Anterior cingulate cortex (tissue), 58 donors: ENCODE results near the gene SLX9.

ENCODE experiments used
- DNase-seq, 58 donors: peaks; one replicate each; lab custom pipeline; 2025; lab: John Stamatoyannopoulos, UW

SLX9 gene, protein sequence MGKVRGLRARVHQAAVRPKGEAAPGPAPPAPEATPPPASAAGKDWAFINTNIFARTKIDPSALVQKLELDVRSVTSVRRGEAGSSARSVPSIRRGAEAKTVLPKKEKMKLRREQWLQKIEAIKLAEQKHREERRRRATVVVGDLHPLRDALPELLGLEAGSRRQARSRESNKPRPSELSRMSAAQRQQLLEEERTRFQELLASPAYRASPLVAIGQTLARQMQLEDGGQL

DNA sequence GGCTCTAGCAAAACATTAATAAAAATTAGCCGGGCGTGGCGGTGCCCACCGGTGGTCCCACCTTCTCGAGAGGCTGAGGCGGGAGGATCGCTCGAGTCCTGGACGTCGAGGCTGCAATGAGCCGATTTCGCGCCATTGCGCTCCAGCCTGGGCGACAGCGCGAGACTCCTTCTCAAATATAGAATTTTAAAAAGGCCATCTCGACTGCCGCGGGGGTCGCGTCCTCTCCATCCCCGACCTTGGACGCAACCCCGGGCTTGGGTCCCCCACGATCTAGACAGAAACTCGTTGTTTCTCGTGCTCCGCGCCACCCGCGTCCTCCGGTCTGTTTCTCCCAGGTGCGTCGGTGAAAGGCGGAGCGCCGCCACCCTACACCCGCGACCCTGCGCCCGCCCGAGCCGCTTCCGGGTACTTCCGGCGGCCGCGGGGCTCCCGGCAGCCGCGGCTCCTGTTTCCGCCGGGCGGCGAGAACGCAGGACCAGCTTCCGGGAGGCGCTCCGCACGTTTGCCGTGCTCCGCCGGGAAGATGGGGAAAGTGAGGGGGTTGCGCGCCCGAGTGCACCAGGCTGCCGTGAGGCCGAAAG, at the start of gene SLX9:
Gene SLX9, plus strand, starts transcription at position 498 of the 584 bp plus-strand sequence. Its CDS starts 29 bp downstream, at position 527.
- DNase-seq: peak in 54 of 58 donors; percentile 17 to 84 (median 56)

DNA sequence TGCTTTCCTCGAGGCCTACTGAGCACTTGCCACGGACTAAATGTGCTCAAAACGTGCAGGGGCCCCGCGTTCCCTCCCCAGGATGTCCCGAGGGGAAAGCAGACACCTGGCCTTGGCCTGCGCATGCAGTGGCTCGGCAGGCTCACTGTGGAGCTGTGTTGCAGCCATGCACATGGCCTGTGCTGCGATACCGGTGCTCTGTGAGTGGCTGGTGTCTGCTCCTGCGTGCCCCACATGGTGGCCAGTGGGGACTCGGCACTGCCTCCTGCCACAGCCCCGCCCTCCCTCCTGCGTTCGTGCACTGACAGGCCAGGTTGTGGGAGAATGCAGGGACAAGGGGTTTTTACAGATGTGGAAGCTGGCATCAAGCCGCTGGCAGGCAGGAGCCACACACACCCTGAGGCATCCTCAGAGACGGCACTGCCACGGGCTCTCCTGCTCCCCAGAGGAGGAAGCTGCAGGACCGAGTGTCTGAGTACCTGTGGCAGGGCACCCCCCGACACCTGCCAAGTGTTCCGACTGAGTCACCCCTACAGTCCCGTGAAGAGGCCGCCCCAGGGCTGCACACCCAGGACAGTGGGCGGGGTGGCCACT, 49.4 kb upstream of the SLX9 start:
- DNase-seq: no peak

DNA sequence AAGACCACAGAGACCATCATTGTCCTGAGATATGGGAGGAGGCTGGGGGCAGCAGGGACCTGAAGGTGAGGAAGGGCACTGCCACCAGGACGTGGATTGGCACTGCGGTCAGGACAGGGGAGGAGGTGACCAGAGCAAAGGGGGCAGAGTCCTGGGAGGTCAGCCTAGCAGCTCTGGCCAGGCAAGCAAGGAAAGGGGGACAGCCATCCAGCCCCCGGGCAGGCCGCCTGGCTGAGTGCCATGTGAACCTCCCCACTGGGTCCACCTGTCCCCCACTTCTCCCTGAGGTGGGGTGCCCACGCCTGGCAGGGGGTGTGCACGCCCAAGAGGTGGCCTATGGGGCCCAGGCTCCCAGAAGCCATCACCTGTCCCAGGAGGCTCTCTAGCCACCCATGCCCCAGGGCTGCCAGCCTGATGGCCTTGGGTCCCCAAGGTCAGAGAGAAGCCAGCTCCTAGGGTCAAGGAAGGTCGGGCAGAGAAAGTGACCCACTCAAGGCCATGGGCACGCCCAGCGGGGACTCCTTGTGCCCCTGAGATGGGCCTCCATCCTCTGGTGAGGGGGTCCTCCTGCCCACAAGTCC, 48.8 kb upstream of the SLX9 start:
- DNase-seq: no peak

DNA sequence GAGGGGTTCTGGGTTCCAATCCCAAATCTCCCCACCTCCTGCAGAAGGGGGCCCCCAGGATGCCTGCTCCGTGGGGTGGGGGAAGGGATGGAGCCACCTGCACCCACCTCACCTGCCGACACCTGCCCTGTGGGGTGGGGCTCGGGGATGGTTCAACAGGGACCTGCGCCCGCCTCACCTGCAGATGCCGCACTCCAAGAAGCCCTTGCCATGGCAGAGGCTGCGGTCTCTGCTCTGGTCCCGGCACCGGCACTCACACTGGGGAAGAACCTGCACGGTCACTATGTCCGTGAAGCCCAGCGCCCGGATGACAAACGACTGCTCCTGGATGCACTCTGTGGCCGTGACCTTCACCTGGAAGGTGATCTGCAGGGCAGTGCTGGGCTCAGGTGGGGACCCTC, 48.2 kb upstream of the SLX9 start:
- DNase-seq: no peak

DNA sequence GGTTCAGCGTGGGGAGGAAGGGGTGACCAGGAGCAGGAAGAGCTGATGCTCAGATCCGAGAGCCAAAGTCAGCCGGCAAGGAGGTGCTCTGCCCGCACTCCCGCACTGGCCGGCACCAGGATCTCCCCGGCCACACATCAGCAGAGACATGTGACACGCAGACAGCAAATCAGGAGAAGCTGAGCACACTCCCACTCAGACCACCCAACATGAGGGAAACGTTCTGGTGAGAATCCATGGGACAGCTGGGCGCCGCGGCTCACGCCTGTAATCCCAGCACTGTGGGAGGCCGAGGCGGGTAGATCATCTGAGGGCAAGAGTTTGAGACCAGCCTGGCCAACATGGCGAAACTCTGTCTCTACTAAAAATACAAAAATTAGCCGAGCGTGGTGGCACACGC, 47.7 kb upstream of the SLX9 start:
- no peak for DNase-seq

DNA sequence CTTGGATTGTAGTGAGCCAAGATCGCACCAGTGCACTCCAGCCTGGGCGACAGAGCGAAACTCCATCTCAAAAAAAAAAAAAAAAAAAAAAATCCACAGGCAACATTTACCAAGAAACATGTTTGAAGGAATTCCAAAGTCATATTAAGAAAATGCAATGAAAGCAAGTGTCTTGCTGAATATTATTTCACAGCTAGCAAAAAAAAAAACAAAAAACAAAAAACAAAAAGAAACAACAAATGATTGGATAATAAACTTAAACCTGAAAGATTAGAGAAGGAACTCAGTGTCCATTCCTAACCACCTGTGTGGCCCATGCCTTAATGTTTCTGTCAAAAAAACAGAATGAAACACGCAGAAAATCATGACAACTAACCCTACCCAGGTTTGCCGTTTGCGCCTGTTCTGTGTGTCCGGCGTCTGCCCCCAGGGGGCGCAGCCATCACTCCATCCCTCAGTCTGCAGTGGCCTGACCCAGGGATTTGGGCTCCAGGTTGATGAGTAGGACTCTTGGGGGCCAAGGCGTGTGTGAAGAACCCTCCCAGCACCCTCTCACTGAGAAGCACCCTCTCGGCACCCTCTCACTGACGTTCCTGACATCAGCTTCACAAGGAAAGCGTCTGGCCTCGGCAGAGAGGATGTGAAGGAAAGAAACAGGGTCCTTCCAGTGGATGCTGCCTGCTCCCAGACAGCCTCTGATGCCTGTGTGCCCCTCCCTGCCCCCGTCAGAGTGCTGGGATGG, 47.1 kb upstream of the SLX9 start:
- DNase-seq: peak in 12 of 58 donors; percentile 3 to 56 (median 20)

DNA sequence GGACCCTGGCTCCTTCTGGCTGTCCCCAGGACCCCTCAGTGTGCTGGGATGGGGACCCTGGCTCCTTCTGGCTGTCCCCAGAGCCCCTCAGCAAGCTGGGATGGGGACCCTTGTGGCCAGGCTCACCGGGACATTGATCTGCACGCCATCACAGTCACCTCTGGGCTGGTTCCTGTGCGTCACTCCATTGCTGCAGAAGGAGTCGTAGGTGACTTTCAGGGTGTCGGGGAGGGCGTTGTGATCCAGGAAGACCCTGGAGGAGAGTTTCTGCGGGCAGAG, 46.6 kb upstream of the SLX9 start:
- DNase-seq: no peak

DNA sequence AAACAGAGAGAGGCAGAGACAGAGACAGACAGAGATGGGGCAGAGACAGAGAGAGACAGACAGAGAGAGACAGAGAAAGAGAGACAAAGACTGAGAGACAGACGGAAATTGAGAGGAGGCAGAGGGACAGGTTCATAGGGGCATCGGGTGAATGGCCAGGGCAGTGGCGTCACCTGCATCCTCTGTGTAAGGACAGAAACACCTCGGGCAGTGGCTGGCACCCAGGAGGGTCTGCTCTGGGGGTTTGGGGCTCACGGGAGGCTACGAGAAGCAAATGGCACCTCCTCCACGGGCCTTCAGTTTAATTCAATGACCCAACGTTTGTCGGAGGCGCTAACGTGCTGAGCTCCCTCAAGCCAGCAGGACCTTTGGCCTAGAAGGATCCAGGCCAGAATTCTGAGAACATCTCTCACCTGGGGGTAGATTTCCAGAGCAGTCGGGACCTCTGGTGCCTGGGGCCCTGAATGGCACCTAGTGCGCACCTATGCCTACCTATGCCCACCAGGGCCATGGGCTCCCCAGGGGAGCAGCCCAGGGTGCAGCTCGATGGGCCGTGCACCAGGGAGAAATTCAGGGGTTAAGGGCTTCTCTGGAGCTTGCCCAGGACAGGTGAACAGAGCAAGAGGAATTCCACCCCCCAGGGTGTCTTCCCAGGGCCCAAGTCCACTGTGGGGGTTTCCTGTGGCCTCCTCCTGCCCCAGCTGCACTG, 45.7 kb upstream of the SLX9 start:
- DNase-seq: no peak

DNA sequence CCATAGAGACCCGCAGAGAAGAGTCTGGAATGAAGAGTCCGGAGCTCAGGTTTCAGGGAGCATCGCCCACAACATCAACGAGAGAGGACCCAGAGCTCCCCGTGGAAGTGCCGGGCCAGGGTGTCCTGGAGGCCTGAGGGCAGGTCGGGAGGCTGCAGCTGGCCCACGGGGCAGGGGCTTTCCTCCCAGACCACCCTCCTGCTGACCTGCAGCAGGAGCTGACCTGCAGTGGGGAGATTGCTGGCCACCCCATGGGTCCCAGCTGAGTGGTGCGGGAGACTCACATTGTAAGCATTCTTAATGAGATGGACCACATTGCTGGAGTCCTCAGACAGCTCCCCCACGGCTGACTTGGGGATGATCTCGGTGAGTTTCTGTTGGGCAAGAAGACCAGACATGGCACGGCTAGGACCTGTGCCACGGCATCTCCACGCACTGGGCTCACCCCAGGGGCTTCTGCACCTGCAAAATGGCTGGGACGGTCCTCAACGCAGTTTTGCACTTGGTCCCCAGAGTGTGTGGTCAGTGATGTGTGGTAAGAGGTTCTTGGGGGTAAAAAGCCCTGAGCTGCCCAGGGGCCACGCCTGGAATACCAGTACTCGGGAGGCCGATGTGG, 45.0 kb upstream of the SLX9 start:
- DNase-seq: no peak

DNA sequence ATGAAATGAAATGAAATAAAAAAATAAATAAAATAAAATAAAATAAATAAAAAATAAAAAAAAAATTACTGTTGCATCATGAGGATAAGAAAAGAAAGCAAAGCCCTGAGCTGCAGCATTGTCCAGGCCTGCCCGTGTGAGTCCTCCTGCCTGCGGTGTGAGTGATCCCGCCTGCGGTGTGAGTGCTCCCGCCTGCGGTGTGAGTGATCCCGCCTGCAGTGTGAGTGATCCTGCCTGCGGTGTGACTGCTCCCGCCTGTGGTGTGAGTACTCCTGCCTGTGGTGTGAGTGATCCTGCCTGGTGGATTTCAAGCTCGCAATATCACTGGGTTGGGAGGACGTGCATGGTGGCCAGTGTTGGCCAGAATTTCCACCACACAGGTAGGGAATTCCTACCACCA, 44.0 kb upstream of the SLX9 start:
- DNase-seq: no peak

DNA sequence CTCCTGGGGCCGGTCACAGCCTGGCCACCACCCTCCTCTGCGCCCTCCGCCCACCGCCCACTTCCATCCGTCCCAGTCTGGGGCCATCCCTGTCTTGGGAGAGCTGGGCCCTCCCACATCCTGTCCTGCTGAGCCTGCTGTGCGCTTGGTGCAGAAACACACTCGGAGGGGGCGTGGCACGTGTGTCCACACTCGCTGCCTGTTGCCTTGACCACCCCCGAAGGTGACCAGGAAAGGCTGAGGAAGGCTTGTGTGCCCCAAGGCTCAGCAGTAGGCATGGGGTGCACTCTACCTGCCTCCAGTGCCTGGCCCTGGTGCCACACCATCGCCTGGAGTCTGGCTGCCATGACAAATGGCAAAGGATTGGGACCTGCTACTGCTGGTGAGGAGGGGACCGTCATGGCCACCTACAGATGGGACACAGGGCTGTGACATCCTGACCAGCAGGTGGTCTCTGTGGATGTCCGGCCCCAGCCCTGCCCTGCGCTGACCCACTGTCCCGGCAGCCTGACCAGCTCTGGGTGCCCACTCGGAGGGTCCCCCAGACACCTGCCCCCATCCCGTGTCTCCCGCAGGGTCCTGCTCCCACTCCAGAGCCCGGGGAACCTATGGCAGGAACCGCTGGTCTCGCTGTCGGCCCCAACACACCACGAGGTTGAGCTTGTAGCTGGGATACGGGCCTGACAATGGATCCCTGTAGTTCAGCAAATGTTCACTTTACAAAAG, 43.1 kb upstream of the SLX9 start:
- no peak for DNase-seq

DNA sequence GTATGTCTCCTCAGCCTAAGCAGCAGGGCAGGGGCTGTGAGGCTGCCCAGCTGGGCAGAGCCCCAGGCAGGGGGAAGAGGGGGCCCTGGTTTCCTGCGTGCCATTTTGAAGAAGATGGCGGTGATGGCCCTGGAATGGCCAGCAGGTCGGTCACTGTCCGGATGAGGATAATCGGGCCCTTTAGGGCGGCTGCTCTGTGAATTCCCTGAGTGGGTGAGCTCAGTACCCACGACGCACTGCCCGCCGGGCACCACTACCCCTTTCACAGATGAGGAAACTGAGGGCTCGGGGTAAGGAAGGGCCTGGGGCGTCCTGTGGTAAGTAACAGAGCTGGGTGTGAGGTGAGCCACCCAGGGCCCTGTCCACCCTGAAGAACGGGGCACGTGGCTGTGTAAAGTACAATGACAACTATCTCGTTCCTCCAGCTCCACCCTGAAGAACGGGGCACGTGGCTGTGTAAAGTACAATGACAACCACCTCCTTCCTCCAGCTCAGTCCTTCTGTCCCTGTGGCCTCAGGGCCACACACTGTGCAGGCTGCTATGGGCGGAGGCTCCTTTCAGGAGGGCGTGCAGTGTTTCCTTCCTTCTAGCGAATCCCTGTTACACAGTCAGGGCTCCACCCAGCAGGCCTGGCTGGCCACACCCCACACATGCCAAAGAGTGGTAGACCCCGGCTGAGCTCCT, 42.4 kb upstream of the SLX9 start:
- DNase-seq: no peak

DNA sequence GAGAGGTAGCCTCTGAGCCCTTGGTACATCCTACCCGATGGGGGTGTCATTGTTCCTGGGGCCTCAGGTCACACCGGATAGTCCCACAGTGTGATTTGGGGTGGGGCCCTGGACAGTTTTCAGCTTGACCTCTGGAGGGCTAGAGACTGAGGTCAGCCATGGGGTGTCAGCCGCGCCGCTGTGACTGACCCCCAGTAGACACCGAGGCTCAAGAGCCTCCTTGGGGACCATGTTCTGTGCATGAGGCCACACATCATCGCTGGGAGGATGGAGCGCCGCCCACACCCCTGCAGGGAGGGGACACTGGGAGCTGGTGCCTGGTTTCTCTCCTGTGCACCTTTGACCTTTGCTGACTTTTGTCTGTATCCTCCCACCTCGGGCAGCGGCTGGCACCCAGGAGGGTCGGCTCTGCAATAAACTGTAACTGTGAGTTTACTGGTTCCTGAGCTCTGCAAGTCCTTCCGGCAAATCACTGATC, 41.8 kb upstream of the SLX9 start:
- no peak for DNase-seq

DNA sequence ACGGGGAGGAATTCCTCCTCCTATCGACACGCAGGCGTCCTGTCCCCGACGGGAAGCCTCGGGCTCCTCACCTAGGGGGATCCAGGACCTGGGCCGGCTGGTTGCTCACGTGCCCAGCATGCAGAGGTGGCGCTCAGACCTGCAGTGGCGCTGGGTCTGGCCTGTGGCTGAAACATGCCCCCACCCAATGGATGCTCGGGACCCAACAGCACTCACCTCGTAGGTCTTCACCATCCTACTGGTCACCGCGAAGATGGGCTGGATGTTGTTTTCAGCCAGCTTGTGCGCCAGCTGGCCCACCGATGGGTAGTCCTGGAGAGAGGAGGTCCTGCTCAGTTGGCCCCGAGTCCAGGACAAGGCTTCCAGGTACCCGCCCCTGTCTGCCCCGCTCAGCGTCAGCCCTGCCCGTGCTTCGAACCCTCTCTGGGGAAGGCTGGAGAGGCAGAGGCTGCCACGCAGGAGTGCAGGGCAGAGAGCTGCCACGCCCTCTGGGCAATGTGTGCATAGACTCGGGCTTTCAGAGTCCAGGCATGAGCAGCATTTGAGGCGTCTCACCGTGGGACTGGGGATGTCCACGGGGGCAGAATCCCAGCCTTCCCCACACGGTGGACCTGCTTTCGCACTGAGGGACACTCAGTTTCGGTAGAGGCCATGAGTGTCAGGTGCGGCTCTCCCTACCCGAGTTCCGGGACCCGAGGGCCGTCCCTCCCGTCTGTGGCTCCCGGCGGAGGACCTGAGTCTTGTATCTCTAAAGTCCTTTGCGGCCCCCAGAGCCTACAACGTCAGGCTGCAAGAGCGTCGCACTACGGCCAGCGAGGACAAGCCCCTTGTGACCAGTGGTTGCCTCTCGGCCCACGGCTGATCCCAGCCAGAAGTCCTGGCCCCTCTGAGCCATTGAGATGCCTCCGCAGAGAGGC, 40.7 kb upstream of the SLX9 start:
- DNase-seq: no peak

DNA sequence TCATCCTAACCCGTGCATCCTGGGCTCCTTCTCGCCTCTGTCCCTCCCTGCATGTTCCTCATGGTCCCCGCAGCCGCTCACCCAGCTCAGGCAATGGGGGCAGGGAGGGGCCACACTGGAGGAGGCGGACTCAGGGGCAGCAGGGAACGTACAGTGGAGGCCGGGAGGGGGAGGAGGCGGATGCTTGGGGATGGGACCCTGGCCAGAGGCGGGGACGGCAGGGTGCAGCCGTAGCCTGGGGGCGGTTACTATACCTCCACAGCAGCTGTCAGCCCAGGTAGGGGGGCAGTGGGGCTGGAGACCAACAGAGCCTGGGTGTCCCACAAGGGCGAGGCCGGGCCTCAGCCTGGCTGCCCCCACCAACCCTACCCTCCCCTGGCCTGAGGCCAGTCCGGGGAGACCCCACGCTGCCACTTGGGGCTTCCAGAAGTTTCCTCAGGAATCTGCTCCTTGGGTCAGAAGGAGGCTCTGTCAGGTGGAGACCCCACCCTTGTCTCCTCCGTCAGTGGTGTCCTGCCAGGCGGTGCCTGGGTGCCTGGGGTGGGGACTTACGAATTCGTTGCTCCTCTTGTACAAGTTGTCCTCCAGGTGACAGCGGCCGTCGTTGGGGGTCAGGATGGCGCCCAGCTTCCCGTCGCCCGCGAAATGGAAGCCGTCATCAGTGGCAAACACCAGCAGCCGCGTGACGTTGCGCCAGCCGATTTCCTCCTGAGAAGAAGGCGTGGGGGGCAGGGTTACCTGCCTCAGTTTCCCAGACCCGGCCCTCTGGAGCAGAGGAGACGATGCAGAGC, 39.9 kb upstream of the SLX9 start:
- no peak for DNase-seq

DNA sequence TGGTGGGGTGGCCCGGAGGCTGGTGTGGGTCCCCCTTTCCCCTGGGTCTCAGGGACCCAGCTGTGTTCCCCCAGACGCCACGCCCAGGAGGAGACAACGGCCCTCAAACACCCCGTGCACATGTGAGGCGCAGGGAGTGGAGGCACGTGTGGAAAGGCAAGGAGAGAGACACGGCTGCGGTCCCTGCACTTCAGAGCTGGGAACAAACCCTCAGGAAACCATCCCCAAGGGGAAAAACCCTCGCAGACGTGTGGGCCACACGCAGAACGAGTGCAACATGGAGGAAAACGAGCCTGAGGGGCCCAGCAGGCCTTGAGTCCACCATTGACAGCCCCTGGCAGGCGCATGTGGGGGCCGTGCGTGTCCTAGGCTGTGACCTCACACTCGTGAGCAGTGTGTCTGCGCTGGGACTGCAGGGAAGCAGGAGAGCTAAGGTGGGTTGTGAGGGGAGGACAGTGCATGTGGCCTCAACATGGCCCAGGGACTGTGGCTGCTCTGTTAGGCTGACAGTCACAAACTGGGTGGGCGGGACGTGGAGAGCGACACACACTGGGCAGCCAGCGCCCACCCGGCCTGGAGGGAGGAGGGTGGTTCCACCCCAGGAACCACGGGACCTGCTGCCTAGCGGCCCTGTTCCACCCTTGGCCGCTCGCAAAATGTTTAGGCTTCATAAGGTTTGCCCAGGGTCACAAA, 39.1 kb upstream of the SLX9 start:
- DNase-seq: no peak
